PC-3 (cell line): Measurements from ENCODE around the gene SYT15. TPM values are rescaled to one million over a fixed set of nuclear protein-coding genes. Genes with fewer than 3 reads are reported as not detected.
"Not testable (repeated sequence)": the region's sequence is repeated elsewhere in the genome, so short reads cannot be mapped to it uniquely, and the experiment has no call there.

Experiments
- ATAC-seq: fragments of 200-7000 bp; cut with Tn5 transposase; 2 replicates; pipeline ENCODE4 v1.9.1; 2020; ENCODE audit warnings: mild to moderate bottlenecking, moderate library complexity
- BruUV-seq: library from RNA; stranded (reverse); fragments of 400-500 nt; replicated peaks from 2 replicates; lab custom pipeline; 2021; lab: Mats Ljungman, UMichigan
- CTCF ChIA-PET: fragments of 300-600 bp; sonication (Branson Sonifier 250); formaldehyde crosslinking; loops from one replicate; lab custom pipeline; 2022; ENCODE audit warnings: antibody characterized with exemption; lab: Charles Lee
- POLR2A ChIA-PET: fragments of 300-600 bp; sonication (Branson Sonifier 250); formaldehyde crosslinking; loops from one replicate; lab custom pipeline; 2022; ENCODE audit warnings: antibody characterized with exemption; ENCODE audit not compliant: unreplicated experiment; lab: Charles Lee
- DNase-seq: peaks from one replicate; pipeline ENCODE4 v3.0.0-alpha.2; 2015
- H2AFZ ChIP-seq: fragments of 300-600 bp; sonication (generic); 2 replicates; pipeline ENCODE4 v1.6.0; 2016; ENCODE audit warnings: antibody characterized with exemption, low read length
- H3F3A ChIP-seq: fragments of 300-600 bp; sonication (generic); one replicate; pipeline ENCODE4 v1.6.0; 2017; ENCODE audit warnings: antibody characterized with exemption, low read length, control low read depth, mild to moderate bottlenecking; ENCODE audit not compliant: unreplicated experiment
- H3K27ac ChIP-seq: fragments of 300-600 bp; sonication (generic); 2 replicates; pipeline ENCODE4 v1.5.1; 2016; ENCODE audit warnings: mild to moderate bottlenecking, low read length
- H3K27me3 ChIP-seq: fragments of 300-600 bp; sonication (generic); 2 replicates; pipeline ENCODE4 v1.6.1; 2016; ENCODE audit warnings: low read length, mixed read lengths
- H3K36me3 ChIP-seq: fragments of 300-600 bp; sonication (generic); 2 replicates; pipeline ENCODE4 v1.6.1; 2016; ENCODE audit warnings: low read depth, mixed run types, low read length, mixed read lengths
- H3K4me1 ChIP-seq: fragments of 300-600 bp; sonication (generic); 2 replicates; pipeline ENCODE4 v1.5.1; 2016; ENCODE audit warnings: low read length; ENCODE audit not compliant: insufficient read depth
- H3K4me2 ChIP-seq: fragments of 300-600 bp; sonication (generic); 2 replicates; pipeline ENCODE4 v1.6.0; 2016; ENCODE audit warnings: low read length
- H3K4me3 ChIP-seq: fragments of 300-600 bp; sonication (generic); 2 replicates; pipeline ENCODE4 v1.5.1; 2016; ENCODE audit warnings: mild to moderate bottlenecking, low read length, mixed read lengths
- H3K79me2 ChIP-seq: fragments of 300-600 bp; sonication (generic); 2 replicates; pipeline ENCODE4 v1.6.1; 2017; ENCODE audit warnings: low read length, mixed read lengths
- H3K9ac ChIP-seq: fragments of 300-600 bp; sonication (generic); 2 replicates; pipeline ENCODE4 v1.6.0; 2016; ENCODE audit warnings: mild to moderate bottlenecking, low read length
- H3K9me2 ChIP-seq: fragments of 300-600 bp; sonication (generic); replicated peaks from 2 replicates; pipeline ENCODE4 v1.6.1; 2016; ENCODE audit warnings: mixed run types, low read length, mixed read lengths
- H3K9me3 ChIP-seq: fragments of 300-600 bp; sonication (generic); 2 replicates; pipeline ENCODE4 v1.6.1; 2016; ENCODE audit warnings: low read length, mixed read lengths
- H4K20me1 ChIP-seq: fragments of 300-600 bp; sonication (generic); 2 replicates; pipeline ENCODE4 v1.6.1; 2016; ENCODE audit warnings: low read length, mixed read lengths
- intact Hi-C: fragments of 100-400 bp; cut with micrococcal nuclease; formaldehyde crosslinking; loops from 2 replicates; pipeline ENCODE4 v1.9.0; 2023
- total RNA-seq: library from RNA; depleted of rRNA; stranded (reverse); fragments of >200 nt; gene quantifications from 2 replicates; pipeline ENCODE4 v1.2.3, GENCODE V29; 2014

The SYT15 gene
- total RNA-seq, 1 experiment from 2014 or later = not detected

GRCh38 chr10:46597616-46598246, 18.8 kb downstream of the SYT15 start:
- H3K9ac ChIP-seq, intact Hi-C loops, H3K4me1 ChIP-seq, H2AFZ ChIP-seq, H3K27me3 ChIP-seq, H3K27ac ChIP-seq, H4K20me1 ChIP-seq, H3K4me2 ChIP-seq, POLR2A ChIA-PET, CTCF ChIA-PET, H3K79me2 ChIP-seq, BruUV-seq, H3K9me3 ChIP-seq, H3K36me3 ChIP-seq, H3K9me2 ChIP-seq, H3F3A ChIP-seq: not testable (repeated sequence)
- peak; percentile 0 for DNase-seq
- ATAC-seq = peak; percentile 91
- peak overlapping the region; percentile 18; the same call in 1 of the 2 replicates for H3K4me3 ChIP-seq

GRCh38 chr10:46600516-46600915, 21.6 kb downstream of the SYT15 start:
- DNase-seq, intact Hi-C loops, H3F3A ChIP-seq, BruUV-seq, H3K9me3 ChIP-seq, H3K27ac ChIP-seq, ATAC-seq, H3K4me3 ChIP-seq, CTCF ChIA-PET, H2AFZ ChIP-seq, H3K9me2 ChIP-seq, H4K20me1 ChIP-seq, H3K9ac ChIP-seq, H3K79me2 ChIP-seq, H3K4me1 ChIP-seq, H3K27me3 ChIP-seq, H3K36me3 ChIP-seq, H3K4me2 ChIP-seq, POLR2A ChIA-PET: not testable (repeated sequence)

GRCh38 chr10:46615540-46615939, 36.6 kb downstream of the SYT15 start:
- H3K36me3 ChIP-seq, H3K9me2 ChIP-seq, POLR2A ChIA-PET, CTCF ChIA-PET, H3K9ac ChIP-seq, intact Hi-C loops, H3K79me2 ChIP-seq, H2AFZ ChIP-seq, H3K27me3 ChIP-seq, ATAC-seq, DNase-seq, H3K4me3 ChIP-seq, H3K4me1 ChIP-seq, BruUV-seq, H3K4me2 ChIP-seq, H3F3A ChIP-seq, H3K27ac ChIP-seq, H3K9me3 ChIP-seq, H4K20me1 ChIP-seq: not testable (repeated sequence)

- H3K4me1 ChIP-seq, intact Hi-C loops, H3K9me3 ChIP-seq, BruUV-seq, H3K9ac ChIP-seq, CTCF ChIA-PET, ATAC-seq, H3K4me2 ChIP-seq, H3K27me3 ChIP-seq, H3K4me3 ChIP-seq, H3K79me2 ChIP-seq, H3K9me2 ChIP-seq, H3K27ac ChIP-seq, DNase-seq, H3K36me3 ChIP-seq, H3F3A ChIP-seq, POLR2A ChIA-PET, H4K20me1 ChIP-seq, H2AFZ ChIP-seq: not testable (repeated sequence)
These were observed 37.3 kb downstream of the SYT15 start for GRCh38 chr10:46616227-46616626.

- H3F3A ChIP-seq, DNase-seq, H3K4me1 ChIP-seq, H3K4me3 ChIP-seq, BruUV-seq, ATAC-seq, H2AFZ ChIP-seq, CTCF ChIA-PET, H4K20me1 ChIP-seq, H3K27me3 ChIP-seq, H3K4me2 ChIP-seq, H3K27ac ChIP-seq, intact Hi-C loops, H3K9ac ChIP-seq, POLR2A ChIA-PET, H3K36me3 ChIP-seq, H3K9me2 ChIP-seq, H3K79me2 ChIP-seq, H3K9me3 ChIP-seq: not testable (repeated sequence)
These were observed 38.2 kb downstream of the SYT15 start for GRCh38 chr10:46617134-46617533.

GRCh38 chr10:46617913-46618312, 39.0 kb downstream of the SYT15 start:
- intact Hi-C loops, H3K27ac ChIP-seq, BruUV-seq, ATAC-seq, H3K36me3 ChIP-seq, H3K4me3 ChIP-seq, DNase-seq, H3K9ac ChIP-seq, H4K20me1 ChIP-seq, H3K4me1 ChIP-seq, H2AFZ ChIP-seq, H3K27me3 ChIP-seq, H3F3A ChIP-seq, H3K79me2 ChIP-seq, H3K9me3 ChIP-seq, H3K4me2 ChIP-seq, POLR2A ChIA-PET, H3K9me2 ChIP-seq, CTCF ChIA-PET: not testable (repeated sequence)
